Activated CD8-positive, alpha-beta memory T cell treated with anti-CD3 and anti-CD28 coated beads for 24 hours (primary cell): ENCODE results near the gene ETV7.
"Not testable (repeated sequence)": the region's sequence is repeated elsewhere in the genome, so short reads cannot be mapped to it uniquely, and the experiment has no call there.

Source experiments
- DNase-seq: peaks from one replicate; pipeline ENCODE4 v3.0.0-alpha.2; 2020

Gene ETV7

DNA sequence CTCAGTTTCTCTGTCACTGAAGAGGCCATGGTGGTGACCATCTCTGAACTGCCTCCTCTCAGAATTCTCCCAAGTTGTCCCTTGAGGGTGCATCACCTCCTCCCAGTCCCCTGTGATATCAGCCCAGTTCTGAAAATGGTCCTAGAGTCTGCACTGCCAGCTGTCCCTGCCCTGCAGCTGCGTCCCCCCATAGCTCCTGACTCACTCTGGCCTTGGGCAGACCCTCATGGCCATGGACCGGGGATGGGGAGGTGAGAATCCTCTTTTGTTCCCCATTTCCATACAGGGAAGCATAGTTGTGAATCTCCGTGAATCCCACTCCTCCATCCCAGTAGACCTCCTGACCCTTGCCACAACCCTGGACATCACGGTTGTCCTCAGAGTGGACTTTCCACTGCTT lies 4.5 kb downstream of the ETV7 start:
- no peak for DNase-seq

DNA sequence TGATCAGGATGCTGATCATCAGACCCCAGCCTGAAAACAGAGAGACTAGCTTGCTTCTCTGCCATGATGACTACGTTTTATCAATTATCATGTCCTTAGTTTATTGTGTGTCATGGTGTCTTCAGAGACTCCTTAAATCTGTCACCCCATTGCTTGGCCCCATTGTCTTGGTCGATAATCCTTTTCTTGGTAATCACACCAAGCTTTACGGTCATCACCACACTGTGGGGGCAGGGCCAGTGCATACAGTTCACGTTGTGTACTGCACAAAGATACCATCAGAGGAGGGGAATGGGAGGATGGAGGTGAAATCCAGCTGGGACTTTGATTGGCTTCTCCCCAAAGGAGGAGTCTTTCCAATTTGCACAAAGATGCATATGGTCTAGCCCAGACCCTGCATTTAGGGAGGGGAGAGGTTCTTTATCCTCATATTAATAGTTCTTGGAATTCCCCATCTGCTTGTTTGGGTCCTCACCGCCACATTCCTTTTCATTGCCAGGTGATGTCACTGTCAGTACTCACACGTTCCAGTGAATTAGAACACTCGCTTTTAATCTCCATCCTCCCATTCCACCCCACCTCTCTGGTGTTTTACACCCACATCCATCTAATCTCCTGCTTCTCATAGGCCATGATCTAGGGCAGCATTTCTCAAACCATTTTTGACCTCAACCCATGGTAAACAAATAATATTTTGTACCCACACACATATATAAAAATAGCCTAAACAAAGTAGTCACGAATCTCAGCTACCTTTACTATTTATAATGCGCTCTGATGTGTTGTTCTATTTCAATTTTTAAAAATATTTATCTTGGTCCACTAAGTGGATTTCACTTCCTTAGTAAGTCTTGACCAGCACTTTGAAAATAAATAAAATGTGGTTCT lies 5.7 kb downstream of the ETV7 start:
- DNase-seq: no peak

DNA sequence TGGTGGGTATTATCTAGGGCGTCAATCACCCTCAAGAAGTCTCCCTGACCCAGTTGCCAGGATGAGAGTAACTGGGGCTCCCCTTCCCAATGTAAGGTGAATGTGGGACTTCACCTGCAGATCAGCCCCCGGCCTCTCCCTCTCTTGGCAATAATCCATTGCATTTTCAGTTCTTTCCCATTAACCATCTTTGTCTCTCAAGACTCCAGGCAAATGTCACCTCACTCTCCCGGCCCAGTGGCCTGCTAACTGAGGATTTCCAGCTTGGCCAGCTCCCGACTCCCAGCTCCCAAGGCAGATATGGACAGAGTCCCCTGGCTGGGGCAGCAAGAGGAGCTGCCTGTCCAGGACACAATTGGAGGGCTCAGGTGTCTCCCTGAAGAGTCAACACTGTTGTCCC lies 7.3 kb downstream of the ETV7 start:
- DNase-seq: no peak

DNA sequence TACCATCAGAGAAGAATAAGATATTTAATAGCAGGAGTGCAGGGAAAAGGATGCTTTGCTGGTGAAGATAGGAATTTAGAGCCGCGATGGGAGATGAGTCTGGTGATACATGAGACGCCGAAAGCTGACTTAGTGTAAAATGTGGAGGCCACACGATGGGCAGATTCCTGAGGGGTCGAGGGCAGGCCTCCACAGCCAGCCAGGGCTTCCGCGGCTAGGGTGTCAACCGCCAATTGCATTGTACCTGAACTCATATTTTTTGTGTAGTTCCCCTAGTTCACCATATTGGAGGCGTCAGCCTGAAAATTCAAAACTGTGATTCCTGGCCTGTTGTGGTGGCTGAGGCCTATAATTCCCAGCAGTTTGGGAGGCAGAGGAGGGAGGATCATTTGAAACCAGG lies 8.5 kb downstream of the ETV7 start:
- no peak for DNase-seq

DNA sequence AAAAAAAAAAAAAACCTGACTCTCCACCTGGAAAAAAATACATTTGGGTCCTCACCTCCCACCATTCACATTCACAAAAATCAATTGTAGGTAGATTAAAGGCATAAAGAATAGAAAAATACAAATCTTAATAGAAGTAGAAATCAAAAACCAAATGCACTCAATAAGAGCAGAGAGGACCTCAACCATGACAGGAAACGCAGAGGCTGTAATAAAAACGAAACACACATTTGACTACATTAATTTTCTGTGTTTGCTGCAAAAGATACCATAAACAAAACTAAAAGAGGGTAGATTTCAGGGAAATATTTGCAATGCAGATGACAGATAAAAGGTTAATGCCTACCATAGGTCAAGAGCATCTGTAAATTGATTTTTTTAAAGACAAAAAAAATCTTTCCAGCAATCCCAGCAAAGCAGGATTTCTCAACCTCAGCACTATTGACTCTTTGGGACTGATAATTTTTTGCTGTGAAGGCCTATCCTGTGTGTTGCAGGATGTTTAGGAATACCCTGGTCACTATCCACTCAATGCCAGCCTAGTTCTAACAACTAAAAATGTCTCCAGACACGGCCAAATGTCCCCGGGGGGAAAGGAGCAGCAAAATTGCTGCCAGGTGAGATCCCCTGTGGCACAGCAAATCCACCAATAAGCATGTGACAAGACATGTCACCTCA lies 9.1 kb downstream of the ETV7 start:
- no peak for DNase-seq

DNA sequence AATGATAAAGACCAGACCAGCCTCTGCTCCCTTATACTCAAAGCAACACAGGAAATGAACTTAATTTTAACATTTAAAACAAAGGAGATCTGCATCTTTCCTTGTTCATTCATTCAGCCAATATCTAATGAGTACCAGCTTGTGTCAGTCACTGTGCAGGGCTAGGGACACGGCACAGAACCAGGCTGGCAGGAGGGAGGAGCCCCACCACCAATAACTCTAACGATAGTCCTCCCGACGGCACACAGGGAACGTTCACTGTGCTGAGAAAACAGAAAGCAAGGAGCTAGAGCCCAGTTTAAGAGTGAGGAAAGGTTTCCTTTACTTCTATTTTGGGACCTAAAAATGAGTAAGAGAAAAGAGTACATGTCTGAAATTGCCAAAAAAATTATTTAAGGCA lies 9.9 kb downstream of the ETV7 start:
- DNase-seq: no peak

DNA sequence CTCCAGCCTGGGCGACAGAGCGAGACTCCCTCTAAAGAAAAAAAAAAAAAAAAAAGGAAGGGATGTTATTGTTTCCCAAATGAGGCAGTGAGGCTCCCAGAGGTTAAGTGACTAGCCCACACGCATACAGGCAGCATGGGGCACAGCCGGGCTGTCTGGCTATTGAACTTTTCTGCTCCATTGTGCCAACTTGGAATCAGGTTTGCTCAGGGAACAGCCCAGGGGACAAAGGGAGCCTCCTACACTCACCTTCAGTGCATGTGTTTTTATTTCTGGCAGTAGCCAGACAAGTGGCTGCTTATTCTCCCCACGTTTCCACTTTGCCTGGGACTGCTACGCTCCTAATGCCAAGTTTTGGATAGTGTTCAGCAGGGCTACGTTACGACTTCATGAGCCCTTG lies 10.7 kb downstream of the ETV7 start:
- DNase-seq: no peak

DNA sequence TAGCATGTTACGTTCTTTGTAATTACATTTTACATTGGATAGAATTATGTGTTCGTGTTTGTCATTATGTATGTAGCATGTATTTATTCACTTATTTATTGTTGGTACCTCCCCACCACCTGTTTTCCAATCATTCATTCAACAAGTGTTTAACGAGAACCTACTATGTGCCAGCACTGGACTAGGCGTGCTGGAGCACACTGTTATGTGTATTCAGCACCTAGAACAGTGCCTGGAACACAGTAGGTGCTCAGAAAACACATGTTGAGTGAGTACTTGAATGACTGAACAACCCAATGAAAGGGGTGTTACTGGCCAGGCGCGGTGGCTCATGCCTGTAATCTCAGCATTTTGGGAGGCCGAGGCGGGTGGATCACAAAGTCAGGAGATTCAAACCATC lies 11.3 kb downstream of the ETV7 start:
- DNase-seq: no peak

DNA sequence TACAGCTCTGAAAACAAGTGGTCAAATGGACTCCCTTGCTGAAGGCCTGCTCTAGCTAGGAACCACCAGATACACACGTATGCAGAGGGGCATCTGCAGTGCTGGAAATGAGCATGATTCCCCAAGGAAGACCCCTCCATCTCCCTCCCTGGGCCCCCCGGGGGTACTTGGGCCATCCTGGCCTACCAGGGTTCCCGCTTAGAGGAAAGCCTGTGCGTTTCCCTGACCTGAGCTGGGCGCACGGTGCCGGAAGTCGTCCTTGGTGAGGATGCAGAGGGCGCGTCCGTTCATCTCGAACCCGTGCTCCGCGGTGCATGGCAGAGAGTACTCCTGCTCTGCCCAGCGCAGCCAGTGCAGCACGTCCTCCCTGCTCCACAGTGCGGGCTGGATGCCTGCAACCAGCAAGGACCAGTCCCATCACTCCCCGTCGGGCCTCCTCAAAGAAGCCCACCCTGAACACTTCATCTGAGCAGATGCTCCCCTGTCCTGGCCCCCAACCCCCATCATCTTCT lies 11.8 kb downstream of the ETV7 start:
- no peak for DNase-seq

DNA sequence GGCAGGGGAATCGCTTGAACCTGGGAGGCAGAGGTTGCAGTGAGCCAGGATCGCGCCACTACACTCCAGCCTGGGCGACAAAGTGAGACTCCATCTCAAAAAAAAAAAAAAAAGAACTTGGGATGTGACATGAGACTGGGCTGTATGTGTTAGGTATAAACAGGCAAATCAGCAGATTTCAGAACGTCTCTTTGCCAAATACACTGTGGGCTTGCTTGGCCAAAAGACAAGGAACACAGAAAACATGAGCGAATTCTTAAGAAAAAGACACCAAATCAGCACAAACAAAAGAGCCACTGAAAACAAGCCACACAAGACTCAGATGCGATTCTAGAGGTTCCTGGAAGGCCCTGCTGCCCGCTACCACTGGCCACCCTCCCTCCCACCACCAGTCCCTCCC lies 12.5 kb downstream of the ETV7 start:
- no peak for DNase-seq

DNA sequence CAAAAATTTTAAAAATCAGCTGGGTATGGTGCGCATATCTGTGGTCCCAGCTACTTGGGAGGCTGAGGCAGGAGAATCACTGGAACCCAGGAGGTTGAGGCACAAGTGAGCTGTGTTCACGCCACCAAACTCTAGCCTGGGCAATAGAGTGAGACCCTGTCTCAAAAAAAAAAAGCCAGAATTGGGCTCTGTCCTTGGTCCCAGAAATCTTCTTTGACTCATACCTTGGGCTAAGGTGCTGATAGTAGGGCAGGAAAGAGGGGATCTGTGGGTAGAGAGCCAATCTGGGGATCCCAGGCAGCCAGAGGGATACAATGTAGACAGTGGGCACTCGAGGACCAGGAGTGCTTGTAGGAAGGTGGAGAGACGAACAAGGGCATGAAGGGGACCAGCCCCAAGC lies 13.3 kb downstream of the ETV7 start:
- no peak for DNase-seq

DNA sequence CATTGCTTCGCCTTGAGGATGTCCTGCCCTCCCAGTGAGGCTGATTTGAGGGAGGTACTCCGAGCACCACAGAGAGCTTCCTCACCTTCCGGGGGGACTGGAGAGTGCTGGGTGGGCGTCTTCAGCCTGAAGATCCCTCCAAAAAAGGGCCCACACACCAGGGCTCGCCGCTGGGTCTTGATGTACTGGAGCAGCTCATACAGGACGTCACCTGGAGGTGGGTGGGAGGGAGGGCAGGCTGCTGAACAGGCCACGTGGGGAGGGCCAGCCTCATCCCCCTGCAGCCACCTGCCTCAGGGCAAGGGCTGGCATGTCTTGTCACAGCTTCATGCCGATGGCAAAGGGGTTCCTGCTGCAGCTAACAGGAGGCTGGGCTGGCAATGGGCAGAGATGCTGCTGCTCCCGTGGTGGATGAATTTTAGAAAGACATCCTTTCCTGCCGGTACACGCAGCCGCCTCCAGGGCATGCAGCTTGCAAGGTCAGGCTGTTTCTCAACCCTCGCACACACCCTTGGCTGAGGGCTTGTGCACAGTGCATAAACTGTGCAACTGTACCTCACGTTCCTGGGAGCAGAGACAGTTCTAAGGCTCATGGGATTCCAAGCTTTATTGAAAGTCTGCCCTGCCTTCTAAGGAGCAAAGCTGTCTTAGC lies 14.0 kb downstream of the ETV7 start:
- DNase-seq: no peak

DNA sequence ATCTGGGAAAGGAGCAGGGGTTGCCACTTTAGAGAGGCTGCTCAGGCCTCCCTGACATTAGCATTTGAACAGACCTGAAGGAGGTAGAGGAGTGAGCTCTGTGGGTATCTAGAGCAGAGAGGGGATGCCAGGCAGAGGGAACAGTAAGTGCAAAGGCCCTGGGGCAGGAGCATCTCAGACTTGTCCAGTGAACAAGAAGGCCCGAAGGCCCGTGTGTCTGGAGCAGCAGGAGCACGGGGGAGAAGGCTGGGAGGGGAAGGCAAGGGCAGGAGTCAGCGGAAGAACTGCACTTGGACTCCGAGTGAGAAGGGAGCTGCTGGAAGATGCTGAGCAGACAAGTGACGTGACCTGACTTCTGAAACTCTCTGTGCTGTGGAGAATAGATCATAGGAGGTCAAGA lies 15.4 kb downstream of the ETV7 start:
- no peak for DNase-seq

DNA sequence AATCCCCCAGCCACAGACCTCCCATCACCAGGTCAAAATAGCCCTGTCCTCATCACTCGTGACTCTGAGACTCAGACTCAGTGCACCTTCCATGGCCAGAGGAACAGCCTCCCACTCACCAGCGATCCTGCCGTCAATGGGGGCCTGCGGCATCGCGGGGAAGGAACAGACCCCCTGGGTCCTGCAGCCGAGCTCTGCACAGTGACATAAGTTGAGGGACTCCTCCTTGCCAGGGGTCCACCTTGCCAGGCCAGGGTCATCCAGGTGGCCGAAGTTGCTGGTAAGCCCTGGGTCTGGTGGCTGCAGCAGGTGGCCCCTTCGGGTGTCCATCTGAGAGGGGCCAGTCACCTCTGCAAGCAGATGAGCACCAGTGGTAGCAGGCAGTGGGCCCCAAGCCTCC lies 16.3 kb downstream of the ETV7 start:
- no peak for DNase-seq

DNA sequence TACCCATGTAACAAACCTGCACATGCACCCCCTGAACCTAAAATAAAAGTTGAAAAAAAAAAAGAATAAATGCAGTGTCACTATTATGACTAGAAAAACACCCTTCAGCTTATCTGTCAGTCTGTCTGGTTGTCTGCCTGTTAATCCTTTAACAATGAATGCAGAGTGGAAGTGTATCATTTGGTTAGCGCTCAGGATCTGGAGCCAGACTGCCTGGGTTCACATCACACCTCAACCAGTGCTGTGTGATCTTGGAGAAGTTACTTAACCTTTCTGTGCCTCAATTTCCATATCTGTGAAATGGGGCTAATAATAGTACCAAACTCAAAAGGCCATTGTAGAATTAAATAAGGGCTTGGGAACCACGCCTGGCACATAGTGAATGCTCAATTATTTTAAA lies 16.8 kb downstream of the ETV7 start:
- no peak for DNase-seq

DNA sequence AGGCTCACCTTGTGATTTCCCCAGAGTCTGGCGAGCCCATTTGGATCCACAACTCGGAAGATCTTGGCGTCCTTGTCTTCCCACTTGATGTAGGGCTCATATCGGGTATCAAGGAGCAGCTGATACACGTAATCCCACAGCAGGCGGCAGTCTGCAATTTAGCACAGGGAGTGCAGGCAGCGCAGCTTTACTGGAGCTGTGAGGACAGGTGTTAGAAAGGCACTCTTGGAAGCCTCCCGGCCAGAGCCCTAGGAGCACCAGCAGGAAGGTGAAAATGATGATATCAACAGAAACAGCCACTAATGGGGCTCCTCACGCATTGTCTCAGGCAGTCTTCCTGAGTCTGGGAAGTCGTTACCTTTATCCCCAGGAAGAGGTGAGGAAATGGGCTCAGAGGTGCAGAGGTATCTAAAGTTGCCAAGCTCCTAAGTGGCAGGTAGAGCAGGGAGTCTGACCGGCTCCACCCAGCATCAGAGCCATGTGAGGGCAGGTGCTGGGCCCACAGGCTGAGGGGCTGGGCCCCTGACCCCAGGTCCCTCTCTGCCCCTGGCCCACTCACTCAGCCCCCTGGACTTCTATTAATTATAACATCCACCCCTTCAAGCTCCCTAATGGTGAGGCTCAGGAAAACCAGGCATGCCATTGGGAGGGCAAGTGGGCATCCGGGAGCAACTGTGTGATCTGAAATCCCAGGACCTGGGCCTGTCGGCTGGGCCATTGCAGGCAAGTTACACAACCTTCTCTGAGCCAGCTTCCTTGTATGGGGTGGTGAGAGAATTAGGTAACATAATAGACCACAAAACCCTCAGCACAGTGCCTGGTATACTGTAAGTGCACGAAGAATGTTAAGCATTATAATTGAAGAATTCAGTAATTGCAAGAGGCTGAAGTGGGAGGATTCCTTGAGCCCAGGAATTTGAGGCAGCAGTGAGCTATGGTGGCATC lies 18.3 kb downstream of the ETV7 start:
- DNase-seq: no peak

DNA sequence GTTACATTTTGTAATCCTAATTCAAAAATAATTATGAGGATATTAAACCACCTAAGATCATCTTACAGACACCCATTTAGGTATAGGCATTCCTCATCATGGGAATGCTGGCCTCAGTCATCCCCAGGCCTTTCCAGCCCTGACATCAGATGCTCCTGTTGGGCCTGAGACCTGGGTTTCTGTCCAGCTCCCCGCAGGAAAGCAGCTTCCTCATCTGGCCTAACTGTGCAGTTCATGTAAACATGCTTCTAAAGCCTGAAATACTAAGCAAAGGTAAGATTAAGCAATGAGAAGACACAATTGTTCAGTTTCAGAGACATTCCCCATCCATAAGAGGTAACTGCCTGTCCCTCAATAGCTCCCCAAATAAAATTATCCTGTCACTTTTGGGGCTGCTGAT lies 19.0 kb downstream of the ETV7 start:
- DNase-seq: no peak

DNA sequence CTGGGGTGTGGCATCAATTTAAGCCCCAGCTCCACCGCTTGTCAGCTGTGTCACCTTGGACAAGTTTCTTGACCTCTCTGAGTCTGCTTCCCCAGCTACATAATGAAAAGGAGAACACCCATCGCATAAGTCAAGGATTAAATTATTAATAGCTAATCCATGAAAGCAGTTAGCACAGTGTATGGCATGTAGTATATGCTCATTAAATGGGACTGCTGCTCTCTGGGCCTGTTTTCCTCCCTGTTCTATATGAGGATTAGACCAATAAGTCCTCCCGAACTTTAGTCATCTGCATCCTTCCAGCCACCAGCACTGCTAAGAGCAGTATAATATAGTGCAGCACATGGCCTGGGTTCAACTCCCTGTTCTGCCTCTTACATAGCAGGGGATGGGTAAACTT lies 19.7 kb downstream of the ETV7 start:
- no peak for DNase-seq

DNA sequence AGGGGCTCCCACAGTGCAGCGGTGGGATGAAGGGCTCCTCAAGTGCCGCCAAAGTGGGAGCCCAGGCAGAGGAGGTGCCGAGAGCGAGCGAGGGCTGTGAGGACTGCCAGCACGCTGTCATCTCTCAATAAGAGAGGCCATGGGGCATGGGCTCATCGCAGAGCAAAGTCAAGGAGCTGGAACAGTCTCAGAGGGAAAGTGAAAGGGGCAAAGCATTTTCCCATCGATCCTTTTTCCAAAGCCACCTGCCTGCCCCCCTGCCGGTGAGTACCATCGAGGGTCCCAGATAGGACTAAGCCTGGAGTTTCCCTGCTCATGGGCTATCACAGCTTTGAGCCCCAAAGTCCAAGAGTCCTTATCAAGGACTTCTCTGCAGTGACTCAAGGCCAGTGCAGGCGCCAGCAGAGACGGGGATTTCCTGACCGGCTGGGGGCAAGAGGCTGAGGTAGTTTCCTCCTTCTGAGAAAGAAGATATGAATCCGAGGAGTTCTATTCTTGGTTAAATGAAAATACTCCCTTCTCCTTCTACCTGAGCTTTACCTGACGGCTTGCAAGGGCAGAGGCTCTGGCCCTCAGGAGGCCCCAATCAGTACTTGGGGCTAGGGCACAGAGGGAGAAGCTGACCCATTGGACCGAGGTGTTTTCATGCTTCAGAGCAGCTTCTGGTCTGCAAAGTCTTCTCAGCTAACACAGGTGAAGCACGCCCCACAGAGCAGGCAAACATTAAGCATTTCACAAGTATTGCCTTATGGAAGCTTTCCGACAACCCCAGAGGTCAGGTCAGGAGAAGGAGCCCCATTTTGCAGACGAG lies 22.6 kb downstream of the ETV7 start:
- DNase-seq: no peak

DNA sequence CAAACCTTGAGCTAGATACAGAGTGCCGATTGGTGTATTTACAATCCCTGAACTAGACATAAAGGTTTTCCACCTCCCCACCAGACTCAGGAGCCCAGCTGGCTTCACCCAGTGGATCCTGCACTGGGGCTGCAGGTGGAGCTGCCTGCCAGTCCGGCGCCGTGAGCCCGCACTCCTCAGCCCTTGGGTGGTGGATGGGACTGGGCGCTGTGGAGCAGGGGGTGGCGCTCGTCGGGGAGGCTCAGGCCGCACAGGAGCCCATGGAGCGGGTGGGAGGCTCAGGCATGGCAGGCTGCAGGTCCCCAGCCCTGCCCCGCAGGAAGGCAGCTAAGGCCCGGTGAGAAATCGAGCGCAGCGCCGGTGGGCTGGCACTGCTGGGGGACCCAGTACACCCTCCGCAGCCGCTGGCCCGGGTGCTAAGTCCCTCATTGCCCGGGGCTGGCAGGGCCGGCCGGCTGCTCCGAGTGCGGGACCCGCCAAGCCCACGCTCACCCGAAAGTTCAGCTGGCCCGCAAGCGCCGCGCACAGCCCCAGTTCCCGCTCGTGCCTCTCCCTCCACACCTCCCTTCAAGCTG lies 23.3 kb downstream of the ETV7 start:
- not testable (repeated sequence) for DNase-seq

DNA sequence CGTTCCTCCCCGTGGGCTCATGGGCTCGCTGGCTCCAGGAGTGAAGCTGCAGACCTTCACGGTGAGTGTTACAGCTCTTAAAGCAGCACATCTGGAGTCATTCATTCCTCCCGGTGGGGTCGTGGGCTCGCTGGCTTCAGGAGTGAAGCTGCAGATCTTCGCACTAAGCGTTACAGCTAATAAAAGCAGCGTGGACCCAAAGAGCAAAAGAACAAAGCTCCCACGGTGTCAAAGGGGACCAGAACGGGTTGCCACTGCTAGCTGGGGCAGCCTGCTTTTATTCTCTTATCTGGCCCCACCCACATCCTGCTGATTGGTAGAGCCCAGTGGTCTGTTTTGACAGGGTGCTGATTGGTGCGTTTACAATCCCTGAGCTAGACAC lies 24.1 kb downstream of the ETV7 start:
- DNase-seq: not testable (repeated sequence)
